ENCODE measurements around the gene PCNT. TPM values are rescaled to one million over a fixed set of nuclear protein-coding genes. Genes with fewer than 3 reads are reported as not detected.

PCNT gene
- total and polyA plus RNA-seq, 2 of the 8 experiments (the other 6 are each of a cell fraction or from before 2014, with no cell fraction given), result 9.9 to 45.1 TPM

DNA sequence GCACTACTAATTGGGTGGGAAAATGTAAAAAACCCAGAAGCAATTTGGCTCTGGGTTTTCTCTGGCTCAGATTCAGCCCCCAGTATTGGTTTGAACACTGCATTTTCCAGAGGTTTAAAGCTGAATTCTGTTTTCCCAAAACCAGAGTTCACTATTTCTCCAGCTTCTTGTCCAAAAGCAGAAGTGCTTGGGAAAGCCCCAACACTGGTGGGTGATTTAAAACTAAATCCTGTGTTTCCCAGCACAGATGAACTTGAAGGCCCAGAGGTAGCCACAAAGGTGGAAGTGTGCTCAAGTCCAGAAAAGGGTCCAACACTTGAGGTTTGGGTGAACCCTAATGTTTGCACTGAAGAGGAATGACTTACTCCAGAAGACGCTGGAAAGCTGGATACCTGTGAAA is 39.2 kb upstream of the PCNT start:
- H4K20me1 ChIP-seq (replicated peaks in 1 of 2; ENCODE audit: control insufficient read depth in 1 of 2, insufficient read depth in 2 of 2, low read length in 2 of 2), result peaks cover 7 to 15% of the 10 kb centered on the region in 2 experiments
- peaks cover 3 to 9% (median 4%) of the 10 kb centered on the region in 4 experiments; a peak in 5 of 7 replicates for H3K4me1 ChIP-seq (replicated peaks in 1 of 4; ENCODE audit: control insufficient read depth in 3 of 4, insufficient read depth in 4 of 4, low read length in 3 of 4)
- ChIA-PET CTCF (ENCODE audit: partially characterized antibody) (interaction anchor here (0.6 to 2.6 kb wide), 9 partner anchors 10 to 48 kb away, joined by 3 to 9 read pairs (median 4); a partner anchor contains a TSS), POLR2A (ENCODE audit: partially characterized antibody) (interaction anchor here (0.5 to 2.2 kb wide), 8 partner anchors 12 to 38 kb away, joined by 3 to 6 read pairs (median 5); no protein-coding TSS in a partner anchor)
- no peak for DNase-seq (ENCODE audit: low read depth in 1 of 2, low spot score in 2 of 2)
- H3K14ac ChIP-seq (ENCODE audit: insufficient read length), result no peak overlapping the region
- H3K79me2 ChIP-seq (ENCODE audit: control insufficient read depth in 1 of 2, insufficient read depth in 2 of 2, low read length in 2 of 2), result peaks cover 14 to 50% of the 10 kb centered on the region in 2 experiments
- H3K4ac ChIP-seq (replicated peaks; ENCODE audit: insufficient read length, low read depth, low read length), result no peak overlapping the region
- peaks cover 4% of the 10 kb centered on the region for H3K23me2 ChIP-seq (ENCODE audit: low read depth, low read length)
- peaks cover 9% of the 10 kb centered on the region for H3K79me1 ChIP-seq (ENCODE audit: low read depth, low read length)
- H3K23ac ChIP-seq (ENCODE audit: insufficient read length), result no peak overlapping the region
- H2AFZ ChIP-seq (ENCODE audit: low read length), result no peak overlapping the region
- no peak overlapping the region for H2BK15ac ChIP-seq (ENCODE audit: low read length)
- H3K27me3 ChIP-seq (replicated peaks in 1 of 4; ENCODE audit: control insufficient read depth in 3 of 4, extremely low read depth in 1 of 4, insufficient read depth in 3 of 4, low read length in 3 of 4), result no peaks in the 10 kb centered on the region
- no peak overlapping the region for H4K8ac ChIP-seq (ENCODE audit: extremely low read depth, insufficient read depth, low read length)
- H2BK5ac ChIP-seq (ENCODE audit: low read depth, low read length), result no peak overlapping the region
- H4K5ac ChIP-seq (ENCODE audit: insufficient read length, low read depth, low read length), result no peak overlapping the region
- H2BK120ac ChIP-seq (replicated peaks; ENCODE audit: low read depth, low read length), result no peak overlapping the region
- peak overlapping the region; percentile 55 to 90 (median 74); a peak in 5 of 8 replicates for H3K4me3 ChIP-seq (ENCODE audit: extremely low read depth in 1 of 4, insufficient read depth in 2 of 4, low read depth in 3 of 4, low read length in 4 of 4)
- H3K56ac ChIP-seq (replicated peaks; ENCODE audit: insufficient read length, low read depth, low read length), result no peak overlapping the region
- no peak overlapping the region for H4K91ac ChIP-seq (replicated peaks; ENCODE audit: insufficient read length, low read length)
- no peak overlapping the region; a peak in 1 of 7 replicates for H3K9ac ChIP-seq (replicated peaks in 1 of 4; ENCODE audit: extremely low read depth in 1 of 4, low read depth in 3 of 4, low read length in 3 of 4)
- H3K9me3 ChIP-seq (ENCODE audit: insufficient read depth in 2 of 2, low read depth in 1 of 2, low read length in 1 of 2), result no peaks in the 10 kb centered on the region
- H2BK20ac ChIP-seq (ENCODE audit: low read length), result no peak overlapping the region
- no peak overlapping the region for H2BK12ac ChIP-seq (ENCODE audit: low read depth, low read length)
- no peak overlapping the region for H2AK5ac ChIP-seq (ENCODE audit: low read depth, low read length)
- H3K18ac ChIP-seq (ENCODE audit: extremely low read depth, low read length), result no peak overlapping the region
- no peak for FAIRE-seq
- H3K27ac ChIP-seq (ENCODE audit: low read depth, low read length), result no peak overlapping the region
- peaks cover 4 to 35% (median 14%) of the 10 kb centered on the region in 4 experiments for H3K36me3 ChIP-seq (ENCODE audit: control insufficient read depth in 2 of 4, insufficient read depth in 4 of 4, low read length in 3 of 4)
- H3K4me2 ChIP-seq (ENCODE audit: insufficient read depth in 1 of 2, low read depth in 2 of 2, low read length in 2 of 2), result peak overlapping the region; percentile 62 to 71
- WGBS, 2 experiments (ENCODE audit: extremely low coverage in 1 of 2, insufficient coverage in 1 of 2, insufficient read length in 1 of 2, insufficient replicate concordance in 2 of 2, low coverage in 1 of 2, low lambda C conversion rate in 2 of 2, missing lambda C conversion rate in 1 of 2), result 89% methylated on average over 1 of the region's 1 CpG; no CpG with 5 or more reads in 1 of the 2 experiments
- no peak for TF ChIP-seq CHD1 (IDR thresholded peaks at IDR 0.05; ENCODE audit: low read depth, low read length)
- TF ChIP-seq BRCA1 (IDR thresholded peaks at IDR 0.05; ENCODE audit: low read depth, low read length), result no peak
- TF ChIP-seq BCL11A (IDR thresholded peaks at IDR 0.05; ENCODE audit: low read depth in 2 of 2, low read length in 2 of 2), result no peak
- TF ChIP-seq RNF2 (IDR thresholded peaks at IDR 0.05; ENCODE audit: borderline replicate concordance, low read depth, low read length, missing control alignments, poor library complexity, severe bottlenecking), result no peak
- no peak for TF ChIP-seq ATF3 (IDR thresholded peaks at IDR 0.05; ENCODE audit: insufficient read depth, low read depth, low read length)
- no peak for TF ChIP-seq RFX5 (IDR thresholded peaks at IDR 0.05; ENCODE audit: borderline replicate concordance, low read depth, low read length)
- TF ChIP-seq, protein P1, sequence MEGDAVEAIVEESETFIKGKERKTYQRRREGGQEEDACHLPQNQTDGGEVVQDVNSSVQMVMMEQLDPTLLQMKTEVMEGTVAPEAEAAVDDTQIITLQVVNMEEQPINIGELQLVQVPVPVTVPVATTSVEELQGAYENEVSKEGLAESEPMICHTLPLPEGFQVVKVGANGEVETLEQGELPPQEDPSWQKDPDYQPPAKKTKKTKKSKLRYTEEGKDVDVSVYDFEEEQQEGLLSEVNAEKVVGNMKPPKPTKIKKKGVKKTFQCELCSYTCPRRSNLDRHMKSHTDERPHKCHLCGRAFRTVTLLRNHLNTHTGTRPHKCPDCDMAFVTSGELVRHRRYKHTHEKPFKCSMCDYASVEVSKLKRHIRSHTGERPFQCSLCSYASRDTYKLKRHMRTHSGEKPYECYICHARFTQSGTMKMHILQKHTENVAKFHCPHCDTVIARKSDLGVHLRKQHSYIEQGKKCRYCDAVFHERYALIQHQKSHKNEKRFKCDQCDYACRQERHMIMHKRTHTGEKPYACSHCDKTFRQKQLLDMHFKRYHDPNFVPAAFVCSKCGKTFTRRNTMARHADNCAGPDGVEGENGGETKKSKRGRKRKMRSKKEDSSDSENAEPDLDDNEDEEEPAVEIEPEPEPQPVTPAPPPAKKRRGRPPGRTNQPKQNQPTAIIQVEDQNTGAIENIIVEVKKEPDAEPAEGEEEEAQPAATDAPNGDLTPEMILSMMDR (IDR thresholded peaks at IDR 0.05; ENCODE audit: control extremely low read depth in 1 of 3, insufficient read depth in 1 of 3, low read depth in 1 of 3, low read length in 3 of 3), result no peak
- TF ChIP-seq GABPA (IDR thresholded peaks at IDR 0.05; ENCODE audit: borderline replicate concordance, insufficient read depth, low read length), result no peak
- no peak for TF ChIP-seq MAFK (IDR thresholded peaks at IDR 0.05; ENCODE audit: low read depth, low read length)
